MCF 10A (cell line): ENCODE measurements around the gene TMEM132A. TPM values are rescaled to one million over a fixed set of nuclear protein-coding genes. Genes with fewer than 3 reads are reported as not detected.
A peak's percentile ranks its signal among the peaks of the same experiment; 100 is the strongest.

Experiments used
- BruUV-seq: library from RNA; stranded (reverse); fragments of 400-500 nt; replicated peaks from 2 replicates; lab custom pipeline; 2021; lab: Mats Ljungman, UMichigan
- CTCF ChIA-PET: fragments of 300-600 bp; sonication (Branson Sonifier 250); formaldehyde crosslinking; extraction: SDS; loops from one replicate; lab custom pipeline; 2021; ENCODE audit warnings: antibody characterized with exemption, inconsistent platforms; lab: Yijun Ruan, JAX
- POLR2A ChIA-PET: fragments of 300-600, 350-650 bp; sonication (Branson Sonifier 250); formaldehyde crosslinking; extraction: SDS; loops from one replicate; lab custom pipeline; 2020; ENCODE audit warnings: antibody characterized with exemption, inconsistent platforms; lab: Yijun Ruan, JAX
- DNase-seq: peaks from one replicate; pipeline ENCODE4 v3.0.0-alpha.2; 2018; ENCODE audit not compliant: unreplicated experiment
- H3K27ac Mint-ChIP-seq: one replicate; pipeline ENCODE4 v1.8.0; 2022; ENCODE audit warnings: mild to moderate bottlenecking, low read depth, mixed read lengths; ENCODE audit not compliant: unreplicated experiment
- H3K27me3 Mint-ChIP-seq: one replicate; pipeline ENCODE4 v1.8.0; 2022; ENCODE audit warnings: mixed read lengths; ENCODE audit not compliant: insufficient read depth, unreplicated experiment
- H3K36me3 Mint-ChIP-seq: one replicate; pipeline ENCODE4 v1.8.0; 2022; ENCODE audit warnings: mild to moderate bottlenecking, moderate library complexity, mixed read lengths; ENCODE audit not compliant: insufficient read depth, unreplicated experiment
- H3K4me1 Mint-ChIP-seq: one replicate; pipeline ENCODE4 v1.8.0; 2022; ENCODE audit warnings: mixed read lengths; ENCODE audit not compliant: insufficient read depth, unreplicated experiment
- H3K4me3 Mint-ChIP-seq: one replicate; pipeline ENCODE4 v1.8.0; 2022; ENCODE audit warnings: mild to moderate bottlenecking, moderate library complexity, mixed read lengths; ENCODE audit not compliant: unreplicated experiment
- H3K9me3 Mint-ChIP-seq: one replicate; pipeline ENCODE4 v1.8.0; 2022; ENCODE audit warnings: mixed read lengths; ENCODE audit not compliant: unreplicated experiment
- intact Hi-C: fragments of 100-400 bp; cut with micrococcal nuclease; formaldehyde crosslinking; loops from 2 replicates; pipeline ENCODE4 v1.14.1; 2022
- total RNA-seq: library from RNA; stranded (reverse); gene quantifications from 2 replicates; pipeline ENCODE4 v1.2.3, GENCODE V29; 2022
- TF ChIP-seq, protein P1 (sequence below): fragments of 200-600 bp; IDR thresholded peaks from one replicate; pipeline ENCODE4 v1.8.0; 2022; ENCODE audit warnings: antibody characterized with exemption, mild to moderate bottlenecking; ENCODE audit not compliant: unreplicated experiment

Gene TMEM132A
- total RNA-seq, 1 experiment from 2014 or later: 20.5 TPM

DNA sequence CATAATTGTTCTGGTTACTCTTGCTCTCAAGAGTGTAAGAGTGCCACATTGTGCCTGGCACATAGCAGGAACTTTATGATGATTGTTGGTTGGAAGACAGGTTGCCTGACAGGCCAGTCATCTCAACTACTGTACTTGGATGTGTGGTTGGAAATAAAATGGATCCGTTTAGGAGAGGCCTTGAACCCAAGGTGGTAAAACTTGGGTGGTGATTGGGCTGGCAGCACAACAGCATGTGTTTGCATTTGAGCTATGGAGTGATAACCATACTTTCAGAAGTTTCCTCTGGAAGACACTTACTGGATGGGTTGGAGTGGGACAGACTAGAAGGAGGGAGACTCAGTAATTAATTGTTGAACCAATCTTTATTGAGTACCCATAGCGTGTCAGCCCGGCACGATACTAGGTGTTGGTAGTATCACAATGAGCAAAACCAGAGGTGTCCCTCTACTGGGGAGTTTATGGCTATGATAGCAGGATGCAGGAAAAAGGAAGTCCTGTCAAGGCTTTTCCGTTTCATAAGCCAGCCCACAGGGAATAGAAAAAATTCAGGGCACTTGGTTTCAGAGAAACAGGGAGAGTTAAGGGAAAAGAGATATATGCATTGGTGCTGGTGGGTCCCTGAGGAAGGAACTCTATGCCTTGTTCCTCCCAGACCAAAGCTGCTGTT is 13.4 kb upstream of the TMEM132A start:
- intact Hi-C loops: loop anchor here (10.0 kb wide), 1 partner anchor 254 kb away; the partner anchor contains the start of gene VPS37C
- H3K4me1 Mint-ChIP-seq: peaks cover 14% of the 10 kb centered on the region
- H3K9me3 Mint-ChIP-seq: no peaks in the 10 kb centered on the region
- POLR2A ChIA-PET: no interaction called here
- BruUV-seq: no TSS peak
- no peak overlapping the region for H3K27ac Mint-ChIP-seq
- H3K36me3 Mint-ChIP-seq: no peaks in the 10 kb centered on the region
- CTCF ChIA-PET: no interaction called here
- DNase-seq: no peak
- H3K27me3 Mint-ChIP-seq: peaks cover 11% of the 10 kb centered on the region
- TF ChIP-seq, protein P1, sequence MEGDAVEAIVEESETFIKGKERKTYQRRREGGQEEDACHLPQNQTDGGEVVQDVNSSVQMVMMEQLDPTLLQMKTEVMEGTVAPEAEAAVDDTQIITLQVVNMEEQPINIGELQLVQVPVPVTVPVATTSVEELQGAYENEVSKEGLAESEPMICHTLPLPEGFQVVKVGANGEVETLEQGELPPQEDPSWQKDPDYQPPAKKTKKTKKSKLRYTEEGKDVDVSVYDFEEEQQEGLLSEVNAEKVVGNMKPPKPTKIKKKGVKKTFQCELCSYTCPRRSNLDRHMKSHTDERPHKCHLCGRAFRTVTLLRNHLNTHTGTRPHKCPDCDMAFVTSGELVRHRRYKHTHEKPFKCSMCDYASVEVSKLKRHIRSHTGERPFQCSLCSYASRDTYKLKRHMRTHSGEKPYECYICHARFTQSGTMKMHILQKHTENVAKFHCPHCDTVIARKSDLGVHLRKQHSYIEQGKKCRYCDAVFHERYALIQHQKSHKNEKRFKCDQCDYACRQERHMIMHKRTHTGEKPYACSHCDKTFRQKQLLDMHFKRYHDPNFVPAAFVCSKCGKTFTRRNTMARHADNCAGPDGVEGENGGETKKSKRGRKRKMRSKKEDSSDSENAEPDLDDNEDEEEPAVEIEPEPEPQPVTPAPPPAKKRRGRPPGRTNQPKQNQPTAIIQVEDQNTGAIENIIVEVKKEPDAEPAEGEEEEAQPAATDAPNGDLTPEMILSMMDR: no peak
- no peak overlapping the region for H3K4me3 Mint-ChIP-seq

DNA sequence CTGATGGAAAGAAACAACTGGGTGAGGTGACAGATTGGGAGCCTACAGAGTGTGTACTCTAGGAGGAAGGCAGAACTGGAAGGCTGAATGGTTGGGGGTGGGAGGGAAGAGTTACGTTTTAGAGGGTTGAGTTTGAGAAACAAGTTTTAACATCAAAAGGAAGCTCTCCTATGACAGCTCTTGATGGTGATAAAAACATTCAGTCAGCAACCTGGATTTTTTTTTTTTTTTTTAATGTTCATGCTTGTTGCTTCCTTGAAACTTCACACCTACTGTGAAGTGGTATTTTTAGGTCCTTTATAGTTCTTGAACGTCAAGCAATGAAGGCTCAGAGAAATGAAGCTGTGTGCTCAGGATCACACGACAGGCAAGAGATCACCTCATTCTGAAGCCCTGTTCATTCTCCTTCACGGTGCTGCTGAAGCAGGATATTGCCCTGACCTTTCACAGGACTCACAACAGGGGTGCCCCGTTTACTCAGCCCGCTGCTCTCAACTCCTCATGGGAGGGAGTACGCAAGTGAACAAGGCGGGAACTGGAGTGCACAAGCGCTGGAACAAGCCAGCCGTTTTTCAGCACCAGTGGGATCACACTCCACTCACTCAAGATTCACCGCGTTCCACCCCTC is 11.9 kb upstream of the TMEM132A start:
- no TSS peak for BruUV-seq
- TF ChIP-seq, protein P1: no peak

DNA sequence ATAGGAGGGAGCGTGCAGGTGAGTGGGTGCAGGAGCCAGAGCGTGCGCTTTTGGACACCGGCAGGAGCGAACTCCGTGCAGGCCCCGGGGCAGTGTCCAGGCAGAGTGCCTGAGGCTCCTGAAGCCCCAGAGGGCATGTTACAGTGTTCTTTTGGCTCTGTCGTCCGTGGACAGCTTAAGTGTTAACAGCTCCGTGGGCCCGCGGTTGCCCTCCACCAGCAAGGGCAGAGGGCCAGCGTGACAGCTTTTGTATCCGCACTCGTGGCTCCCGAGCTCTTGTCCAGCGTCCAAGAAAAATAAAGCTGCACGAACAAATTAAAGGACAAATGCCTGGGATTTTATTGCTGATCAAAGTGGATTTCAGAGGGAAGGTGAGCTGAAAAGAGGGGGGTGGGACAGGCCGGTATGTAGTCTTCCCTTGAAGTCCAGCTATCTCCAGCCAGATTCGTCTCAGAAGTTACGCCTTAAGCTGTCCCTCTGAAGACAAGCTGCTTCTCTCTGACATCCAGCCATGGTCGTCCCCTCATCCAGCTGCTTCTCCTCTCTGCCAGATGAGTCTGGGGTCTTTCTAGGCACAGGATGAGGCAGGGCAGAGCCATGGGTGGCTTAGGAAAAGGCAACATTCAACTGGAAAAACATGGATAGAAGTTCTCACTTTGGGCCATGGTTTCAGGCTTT is 11.3 kb upstream of the TMEM132A start:
- DNase-seq: no peak
- peak overlapping the region; percentile 95 for H3K27ac Mint-ChIP-seq
- H3K4me1 Mint-ChIP-seq: peaks cover 23% of the 10 kb centered on the region
- no peaks in the 10 kb centered on the region for H3K9me3 Mint-ChIP-seq
- no TSS peak for BruUV-seq
- peaks cover 11% of the 10 kb centered on the region for H3K27me3 Mint-ChIP-seq
- CTCF ChIA-PET: interaction anchor here (0.6 to 2.1 kb wide), 5 partner anchors 14 to 341 kb away, joined by 3 to 15 read pairs (median 5); no protein-coding TSS in a partner anchor
- intact Hi-C loops: loop anchor here (10.0 kb wide), 1 partner anchor 252 kb away; the partner anchor contains the start of gene VPS37C
- no peaks in the 10 kb centered on the region for H3K36me3 Mint-ChIP-seq
- H3K4me3 Mint-ChIP-seq: peak overlapping the region; percentile 97
- POLR2A ChIA-PET: interaction anchor here (0.6 to 4.7 kb wide), 11 partner anchors 8 to 1364 kb away, joined by 3 to 69 read pairs (median 7); partner anchors contain the start of genes CCDC86, PRPF19, TMEM132A and VPS37C
- TF ChIP-seq, protein P1: no peak

More for the DNA sequence above, 11.9 kb upstream of the TMEM132A start:
- ChIA-PET POLR2A (interaction anchor here (0.6 to 1.6 kb wide), 3 partner anchors 152 to 741 kb away, joined by 3 to 7 read pairs (median 4); no protein-coding TSS in a partner anchor), CTCF (interaction anchor here (0.6 to 2.1 kb wide), 3 partner anchors 13 to 136 kb away, joined by 4 to 15 read pairs (median 10); no protein-coding TSS in a partner anchor)
- no peak for DNase-seq
- intact Hi-C loops: loop anchor here (10.0 kb wide), 1 partner anchor 252 kb away; the partner anchor contains the start of gene VPS37C
- Mint-ChIP-seq H3K27me3 (peaks cover 11% of the 10 kb centered on the region), H3K9me3 (no peaks in the 10 kb centered on the region), H3K4me3 (no peak overlapping the region), H3K4me1 (peaks cover 23% of the 10 kb centered on the region), H3K36me3 (no peaks in the 10 kb centered on the region), H3K27ac (no peak overlapping the region)
